Measurements from ENCODE around the gene CST3.
A peak's percentile ranks its signal among the peaks of the same experiment; 100 is the strongest.
"Not testable (repeated sequence)": the region's sequence is repeated elsewhere in the genome, so short reads cannot be mapped to it uniquely, and the experiment has no call there.

Gene CST3

GRCh38 chr20:23661002-23661429, 23.3 kb upstream of the CST3 start:
- DNase-seq (ENCODE audit: low read depth), result no peak

GRCh38 chr20:23659989-23660837, 22.5 kb upstream of the CST3 start:
- DNase-seq (ENCODE audit: low read depth), result peak; percentile 52

- not testable (repeated sequence) for DNase-seq (ENCODE audit: low read depth)
These were observed 21.8 kb upstream of the CST3 start for GRCh38 chr20:23659610-23659988.

GRCh38 chr20:23658989-23659609, 21.3 kb upstream of the CST3 start:
- DNase-seq (ENCODE audit: low read depth), result no peak

- no peak for DNase-seq (ENCODE audit: low read depth)
These were observed 20.6 kb upstream of the CST3 start for GRCh38 chr20:23658336-23658735.

GRCh38 chr20:23657202-23657601, 19.4 kb upstream of the CST3 start:
- DNase-seq (ENCODE audit: low read depth), result no peak

- no peak for DNase-seq (ENCODE audit: low read depth)
These were observed 18.6 kb upstream of the CST3 start for GRCh38 chr20:23656372-23656771.

- DNase-seq (ENCODE audit: low read depth), result no peak
These were observed 17.9 kb upstream of the CST3 start for GRCh38 chr20:23655491-23656211.

- DNase-seq (ENCODE audit: low read depth), result no peak
These were observed 17.0 kb upstream of the CST3 start for GRCh38 chr20:23654717-23655116.

- DNase-seq (ENCODE audit: low read depth), result no peak
These were observed 16.2 kb upstream of the CST3 start for GRCh38 chr20:23654000-23654399.

GRCh38 chr20:23653400-23653938, 15.7 kb upstream of the CST3 start:
- DNase-seq (ENCODE audit: low read depth), result no peak

GRCh38 chr20:23652926-23653325, 15.2 kb upstream of the CST3 start:
- DNase-seq (ENCODE audit: low read depth), result no peak

- peak; percentile 18 for DNase-seq (ENCODE audit: low read depth)
These were observed 14.6 kb upstream of the CST3 start for GRCh38 chr20:23652371-23652770.

GRCh38 chr20:23651117-23651516, 13.4 kb upstream of the CST3 start:
- DNase-seq (ENCODE audit: low read depth), result no peak

- DNase-seq (ENCODE audit: low read depth), result no peak
These were observed 12.2 kb upstream of the CST3 start for GRCh38 chr20:23649830-23650417.

- DNase-seq (ENCODE audit: low read depth), result no peak
These were observed 11.5 kb upstream of the CST3 start for GRCh38 chr20:23649242-23649641.

- DNase-seq (ENCODE audit: low read depth), result no peak
These were observed 9.6 kb upstream of the CST3 start for GRCh38 chr20:23647346-23647745.

- no peak for DNase-seq (ENCODE audit: low read depth)
These were observed 8.5 kb upstream of the CST3 start for GRCh38 chr20:23646106-23646873.

- no peak for DNase-seq (ENCODE audit: low read depth)
These were observed 7.8 kb upstream of the CST3 start for GRCh38 chr20:23645575-23645974.

- no peak for DNase-seq (ENCODE audit: low read depth)
These were observed 6.4 kb upstream of the CST3 start for GRCh38 chr20:23644164-23644563.

GRCh38 chr20:23643659-23644058, 5.9 kb upstream of the CST3 start:
- DNase-seq (ENCODE audit: low read depth), result no peak
